Bronchial epithelial cell (primary cell): ENCODE measurements around the gene VN1R5. TPM values are rescaled to one million over a fixed set of nuclear protein-coding genes. Genes with fewer than 3 reads are reported as not detected.

Experiments
- DNase-seq: peaks from one replicate; pipeline ENCODE4 v3.0.0-alpha.2; 2010; ENCODE audit warnings: low read depth
- FAIRE-seq: peaks from 2 replicates; lab custom pipeline; 2011; peaks lifted over from hg19 to GRCh38; lab: Jason Lieb, UNC
- H3K27me3 ChIP-seq: 2 replicates; pipeline ENCODE4 v1.5.1; 2011; ENCODE audit warnings: low read length; ENCODE audit not compliant: control insufficient read depth, insufficient read depth
- H3K36me3 ChIP-seq: 2 replicates; pipeline ENCODE4 v1.5.1; 2011; ENCODE audit warnings: low read length; ENCODE audit not compliant: control insufficient read depth, insufficient read depth
- H3K4me3 ChIP-seq: 2 replicates; pipeline ENCODE4 v1.5.1; 2011; ENCODE audit warnings: mild to moderate bottlenecking, low read depth, low read length, control low read depth
- CTCF ChIP-seq: IDR thresholded peaks from 2 replicates; pipeline ENCODE4 v1.5.1; 2011; ENCODE audit warnings: mild to moderate bottlenecking, moderate library complexity, low read length, control low read depth, inconsistent platforms; ENCODE audit not compliant: insufficient read depth, severe bottlenecking
- total RNA-seq: library from RNA; depleted of rRNA; stranded (reverse); fragments of >200 nt; gene quantifications from 2 replicates; pipeline ENCODE4 v1.2.1, GENCODE V29; 2014

The VN1R5 gene
- total RNA-seq, 1 donor from 2014 or later, result not detected

GRCh38 chr1:247304031-247304430 is 48.2 kb downstream of the VN1R5 start:
- no peak for TF ChIP-seq CTCF
- FAIRE-seq, result no peak

More at GRCh38 chr1:247304031-247304430, 48.2 kb downstream of the VN1R5 start:
- Histone ChIP-seq H3K27me3 (no peaks in the 10 kb centered on the region), H3K36me3 (peaks cover 10% of the 10 kb centered on the region), H3K4me3 (no peak overlapping the region)
- DNase-seq, result no peak

Other genes with a start within 250 kb of the VN1R5 start
- gene ZNF695, start 248.0 kb upstream of the VN1R5 start, total RNA-seq, result 0.53 and 0.90 TPM in 2 replicates
- gene ZNF670, start 177.3 kb upstream of the VN1R5 start, total RNA-seq, result 3.7 and 4.5 TPM in 2 replicates
- 10.3 and 10.5 TPM in 2 replicates for gene ZNF669, start 151.7 kb upstream of the VN1R5 start, total RNA-seq
- 11.3 and 21.1 TPM in 2 replicates for gene ZNF124, start 84.1 kb upstream of the VN1R5 start, total RNA-seq
- 5.0 and 9.5 TPM in 2 replicates for gene ZNF496, start 75.8 kb downstream of the VN1R5 start, total RNA-seq
- gene NLRP3, start 160.1 kb downstream of the VN1R5 start, total RNA-seq, result under 0.01 TPM in 2 replicates
- gene OR2B11, start 202.0 kb downstream of the VN1R5 start, total RNA-seq, result not detected in 2 replicates